Mucosa of stomach (tissue), 1 donor: Measurements from ENCODE around the gene NOP14.

Experiments
- H3K27me3 ChIP-seq: one replicate; pipeline ENCODE4 v1.7.0; 2013; ENCODE audit warnings: mild to moderate bottlenecking, low read length; ENCODE audit not compliant: control insufficient read depth, insufficient read depth
- H3K36me3 ChIP-seq: one replicate; pipeline ENCODE4 v1.7.0; 2013; ENCODE audit warnings: low read length; ENCODE audit not compliant: control insufficient read depth, insufficient read depth
- H3K4me1 ChIP-seq: one replicate; pipeline ENCODE4 v1.7.0; 2013; ENCODE audit warnings: mild to moderate bottlenecking, low read length; ENCODE audit not compliant: control insufficient read depth, insufficient read depth
- H3K4me3 ChIP-seq: one replicate; pipeline ENCODE4 v1.7.0; 2013; ENCODE audit warnings: low read length
- H3K9ac ChIP-seq: one replicate; pipeline ENCODE4 v1.7.0; 2013; ENCODE audit warnings: mild to moderate bottlenecking, low read length, moderate library complexity
- H3K9me3 ChIP-seq: one replicate; pipeline ENCODE4 v1.7.0; 2013; ENCODE audit warnings: mild to moderate bottlenecking, low read length, moderate library complexity; ENCODE audit not compliant: control insufficient read depth
- donor health status: Pancreatic carcinoma.

The NOP14 gene

DNA sequence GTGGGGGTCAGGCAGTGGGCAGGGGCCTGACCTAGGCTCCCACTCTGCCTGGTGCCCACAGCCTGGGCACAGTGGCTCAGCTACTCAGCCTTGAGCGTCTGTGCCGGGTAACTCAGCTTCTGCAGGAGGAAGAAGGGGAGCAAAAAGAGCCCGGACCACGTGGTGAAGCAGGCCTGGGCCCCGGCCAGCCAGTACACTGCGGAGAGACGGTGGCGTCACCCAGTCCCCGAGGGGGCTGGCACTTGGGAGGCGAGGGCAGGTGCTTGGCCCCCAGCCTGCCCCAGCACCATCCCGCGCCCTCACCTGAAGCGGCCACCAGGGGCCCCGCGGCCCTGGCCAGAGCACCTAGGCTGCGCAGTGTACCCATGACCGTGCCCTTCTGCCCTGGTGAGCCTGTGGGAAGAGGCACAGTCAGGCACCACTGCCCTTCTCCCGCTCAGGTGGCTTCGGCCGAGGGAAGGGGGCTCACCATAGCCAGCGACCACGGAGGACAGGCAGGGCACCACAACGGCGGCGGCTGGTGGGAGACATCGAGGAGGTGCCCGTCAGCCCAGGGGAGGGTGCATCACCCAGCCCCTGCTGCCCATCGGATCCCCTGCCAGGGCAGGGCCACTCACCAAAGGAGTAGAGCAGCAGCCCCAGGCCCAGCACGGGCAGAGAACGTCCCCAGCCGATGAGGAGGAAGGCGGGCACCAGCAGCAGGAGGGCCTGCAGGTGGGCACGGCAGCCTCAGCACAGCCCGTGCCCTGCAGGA lies 32.3 kb downstream of the NOP14 start:
- Histone ChIP-seq H3K4me1 (peaks cover 48% of the 10 kb centered on the region), H3K27me3 (no peaks in the 10 kb centered on the region), H3K9me3 (no peaks in the 10 kb centered on the region), H3K9ac (peak overlapping the region; percentile 45), H3K36me3 (peaks cover 26% of the 10 kb centered on the region), H3K4me3 (no peak overlapping the region)

- Histone ChIP-seq H3K4me1 (peaks cover 48% of the 10 kb centered on the region), H3K9me3 (no peaks in the 10 kb centered on the region), H3K9ac (peak overlapping the region; percentile 45), H3K4me3 (no peak overlapping the region), H3K36me3 (peaks cover 26% of the 10 kb centered on the region), H3K27me3 (no peaks in the 10 kb centered on the region)
Measured at GRCh38 chr4:2930135-2930757, 33.0 kb downstream of the NOP14 start.

DNA sequence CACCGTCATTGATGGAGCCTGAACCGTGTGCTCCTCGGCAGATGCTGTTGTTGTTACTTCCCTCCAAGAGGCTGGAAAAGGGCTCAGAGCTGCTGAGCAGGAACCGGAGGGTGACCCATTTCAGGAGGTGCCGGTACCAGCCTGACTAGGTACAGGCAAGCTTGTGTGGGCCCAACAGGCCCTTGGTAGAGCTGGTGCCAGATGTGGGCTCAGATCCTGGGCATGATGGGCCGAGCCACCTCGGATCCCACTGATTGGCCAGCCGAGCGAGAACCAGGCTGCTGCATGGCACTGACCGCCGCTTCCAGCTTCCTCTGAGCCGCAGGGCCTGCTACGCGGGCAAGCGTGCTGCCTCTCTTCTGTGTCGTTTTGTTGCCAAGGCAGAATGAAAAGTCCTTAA lies 33.7 kb downstream of the NOP14 start:
- Histone ChIP-seq H3K9me3 (no peaks in the 10 kb centered on the region), H3K36me3 (peaks cover 26% of the 10 kb centered on the region), H3K4me3 (no peak overlapping the region), H3K27me3 (no peaks in the 10 kb centered on the region), H3K4me1 (peaks cover 48% of the 10 kb centered on the region), H3K9ac (no peak overlapping the region)

DNA sequence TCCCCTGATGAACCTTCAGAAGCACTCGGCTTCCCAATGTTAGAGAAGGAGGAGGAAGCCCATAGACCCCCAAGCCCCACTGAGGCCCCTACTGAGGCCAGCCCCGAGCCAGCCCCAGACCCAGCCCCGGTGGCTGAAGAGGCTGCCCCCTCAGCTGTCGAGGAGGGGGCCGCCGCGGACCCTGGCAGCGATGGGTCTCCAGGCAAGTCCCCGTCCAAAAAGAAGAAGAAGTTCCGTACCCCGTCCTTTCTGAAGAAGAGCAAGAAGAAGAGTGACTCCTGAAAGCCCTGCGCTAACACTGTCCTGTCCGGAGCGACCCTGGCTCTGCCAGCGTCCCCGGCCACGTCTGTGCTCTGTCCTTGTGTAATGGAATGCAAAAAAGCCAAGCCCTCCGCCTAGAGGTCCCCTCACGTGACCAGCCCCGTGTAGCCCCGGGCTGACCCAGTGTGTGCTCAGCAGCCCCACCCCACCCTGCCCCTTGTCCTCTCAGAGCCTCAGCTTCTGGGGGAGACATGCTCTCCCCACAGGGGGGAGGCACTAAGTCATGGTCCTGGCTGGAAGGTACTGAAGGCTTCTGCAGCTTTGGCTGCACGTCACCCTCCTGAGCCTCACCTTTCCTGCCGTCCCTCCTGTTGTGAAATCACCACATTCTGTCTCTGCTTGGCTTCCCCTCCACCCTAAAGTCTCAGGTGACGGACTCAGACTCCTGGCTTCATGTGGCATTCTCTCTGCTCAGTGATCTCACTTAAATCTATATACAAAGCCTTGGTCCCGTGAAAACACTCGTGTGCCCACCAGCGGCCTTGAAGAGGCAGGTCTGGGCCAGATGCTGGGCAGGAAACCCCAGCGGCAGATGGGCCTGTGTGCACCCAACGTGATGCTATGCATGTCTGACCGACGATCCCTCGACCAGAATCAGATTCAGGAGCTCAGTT lies 34.7 kb downstream of the NOP14 start:
- H3K27me3 ChIP-seq, result no peaks in the 10 kb centered on the region
- no peak overlapping the region for H3K9ac ChIP-seq
- peaks cover 26% of the 10 kb centered on the region for H3K36me3 ChIP-seq
- no peak overlapping the region for H3K4me3 ChIP-seq
- peaks cover 43% of the 10 kb centered on the region for H3K4me1 ChIP-seq
- no peaks in the 10 kb centered on the region for H3K9me3 ChIP-seq

- no peaks in the 10 kb centered on the region for H3K9me3 ChIP-seq
- peaks cover 26% of the 10 kb centered on the region for H3K36me3 ChIP-seq
- H3K4me3 ChIP-seq, result no peak overlapping the region
- no peaks in the 10 kb centered on the region for H3K27me3 ChIP-seq
- H3K9ac ChIP-seq, result no peak overlapping the region
- peaks cover 43% of the 10 kb centered on the region for H3K4me1 ChIP-seq
Measured at GRCh38 chr4:2927696-2928075, 35.5 kb downstream of the NOP14 start.

DNA sequence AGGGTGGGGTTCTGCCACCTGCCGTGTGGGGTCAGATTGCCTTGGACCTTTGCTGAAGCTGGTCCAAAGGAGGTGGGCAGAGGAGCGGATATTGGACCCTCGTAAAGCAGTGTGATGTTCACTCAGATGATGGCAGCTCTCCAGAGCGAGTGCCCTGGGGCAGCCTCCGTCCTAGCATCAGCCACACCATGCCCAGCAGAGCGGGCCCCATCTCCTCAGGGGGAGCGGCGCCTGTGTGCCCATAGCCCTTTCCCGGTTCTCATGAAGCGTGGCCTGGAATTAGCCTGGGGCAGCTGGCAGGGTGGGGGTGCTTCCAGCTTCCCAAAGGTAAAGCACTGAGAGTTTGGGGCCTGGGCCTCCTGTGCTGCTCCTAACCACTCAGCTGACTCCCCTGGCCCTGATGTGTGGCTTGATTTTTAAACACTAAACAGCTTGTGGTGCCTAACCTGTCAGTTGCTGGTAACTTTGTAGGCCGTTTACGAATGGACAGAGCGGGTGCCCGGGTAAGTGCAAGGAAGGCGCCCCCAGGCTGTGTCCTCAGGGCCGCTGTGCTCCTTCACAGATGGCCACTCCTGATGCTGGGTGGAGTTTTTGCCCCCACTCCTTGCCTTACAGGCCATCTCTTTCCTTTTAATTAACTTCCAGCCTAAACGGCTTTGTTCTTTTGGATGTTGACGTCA lies 36.0 kb downstream of the NOP14 start:
- Histone ChIP-seq H3K9ac (no peak overlapping the region), H3K4me1 (peaks cover 40% of the 10 kb centered on the region), H3K9me3 (no peaks in the 10 kb centered on the region), H3K4me3 (no peak overlapping the region), H3K36me3 (peaks cover 26% of the 10 kb centered on the region), H3K27me3 (no peaks in the 10 kb centered on the region)

- no peaks in the 10 kb centered on the region for H3K9me3 ChIP-seq
- no peaks in the 10 kb centered on the region for H3K27me3 ChIP-seq
- no peak overlapping the region for H3K4me3 ChIP-seq
- peaks cover 30% of the 10 kb centered on the region for H3K4me1 ChIP-seq
- peaks cover 26% of the 10 kb centered on the region for H3K36me3 ChIP-seq
- H3K9ac ChIP-seq, result no peak overlapping the region
Measured at GRCh38 chr4:2925931-2926860, 37.0 kb downstream of the NOP14 start.

- Histone ChIP-seq H3K9ac (no peak overlapping the region), H3K4me1 (peaks cover 23% of the 10 kb centered on the region), H3K36me3 (peaks cover 26% of the 10 kb centered on the region), H3K4me3 (no peak overlapping the region), H3K27me3 (no peaks in the 10 kb centered on the region), H3K9me3 (no peaks in the 10 kb centered on the region)
Measured at GRCh38 chr4:2925496-2925895, 37.7 kb downstream of the NOP14 start.

- H3K4me1 ChIP-seq, result peaks cover 17% of the 10 kb centered on the region
- H3K4me3 ChIP-seq, result no peak overlapping the region
- H3K9ac ChIP-seq, result no peak overlapping the region
- no peaks in the 10 kb centered on the region for H3K27me3 ChIP-seq
- H3K36me3 ChIP-seq, result peaks cover 21% of the 10 kb centered on the region
- no peaks in the 10 kb centered on the region for H3K9me3 ChIP-seq
Measured at GRCh38 chr4:2924765-2925301, 38.4 kb downstream of the NOP14 start.

DNA sequence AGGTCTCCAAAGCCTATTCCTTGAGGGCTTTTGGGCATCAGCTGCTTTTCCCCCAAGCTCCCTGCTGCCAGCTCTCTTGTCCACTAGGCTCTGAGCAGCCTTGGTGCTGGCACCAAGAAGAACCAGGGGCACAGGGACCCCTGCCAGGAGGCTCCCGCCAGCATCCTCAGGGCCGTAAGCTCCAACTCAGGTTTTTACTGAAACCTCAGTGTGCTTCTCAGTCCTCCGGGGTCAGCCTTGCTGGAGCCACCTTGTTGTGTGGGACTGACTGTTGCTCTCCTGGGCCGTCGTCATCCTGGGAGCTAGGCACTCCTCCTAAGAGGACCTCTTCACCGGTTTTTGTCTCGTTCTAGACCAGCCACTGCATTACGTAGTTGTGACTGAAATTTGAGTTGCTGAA lies 38.9 kb downstream of the NOP14 start:
- Histone ChIP-seq H3K4me3 (no peak overlapping the region), H3K9ac (no peak overlapping the region), H3K27me3 (no peaks in the 10 kb centered on the region), H3K4me1 (peaks cover 11% of the 10 kb centered on the region), H3K9me3 (no peaks in the 10 kb centered on the region), H3K36me3 (peaks cover 15% of the 10 kb centered on the region)
